Esophagus muscularis mucosa (tissue), 4 donors: ENCODE results near the gene IPCEF1.

Source experiments
- EP300 ChIP-seq: sonication (generic); formaldehyde crosslinking; IDR thresholded peaks from one replicate; pipeline ENCODE4 v1.6.1; 2017; ENCODE audit warnings: antibody characterized with exemption
- POLR2A ChIP-seq: fragments of 450-650 bp; IDR thresholded peaks from one replicate; pipeline ENCODE4 v1.6.1; 2017; ENCODE audit warnings: antibody characterized with exemption, moderate library complexity, mild to moderate bottlenecking, low read depth
- POLR2AphosphoS5 ChIP-seq, 2 donors: sonication (generic); formaldehyde crosslinking; IDR thresholded peaks; one replicate each; pipeline ENCODE4 v1.6.1; 2017; ENCODE audit warnings: antibody characterized with exemption in 2 of 2
- TF ChIP-seq, protein P1 (sequence below), 3 experiments: fragments of 200-600 bp in 2 of 3; fragments of 450-650 bp in 1 of 3; sonication (generic) in 2 of 3; IDR thresholded peaks; one replicate each; pipeline ENCODE4 v1.5.1; 2017 to 2019; ENCODE audit warnings: antibody characterized with exemption in 3 of 3, mild to moderate bottlenecking in 2 of 3, moderate library complexity in 1 of 3

DNA sequence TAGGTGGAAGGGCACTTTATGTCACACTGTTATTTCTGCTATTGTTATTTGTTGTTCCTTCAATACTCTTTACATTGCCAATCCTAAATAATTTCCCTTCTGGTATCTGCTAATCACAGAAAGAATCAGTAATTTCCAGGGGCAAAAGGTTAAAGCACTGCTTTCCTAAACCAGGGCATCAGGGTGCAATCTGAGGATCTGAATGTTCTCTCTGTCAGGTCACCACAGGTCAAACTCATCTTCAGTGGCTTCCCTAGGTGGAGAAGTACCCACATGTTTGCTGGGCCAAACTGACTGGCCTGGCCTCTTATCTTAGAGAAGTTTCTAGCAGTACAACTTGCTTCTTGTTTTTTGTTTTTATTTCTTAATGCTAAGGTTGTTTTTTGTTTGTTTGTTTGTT, 198.9 kb downstream of the IPCEF1 start:
- TF ChIP-seq, protein P1, sequence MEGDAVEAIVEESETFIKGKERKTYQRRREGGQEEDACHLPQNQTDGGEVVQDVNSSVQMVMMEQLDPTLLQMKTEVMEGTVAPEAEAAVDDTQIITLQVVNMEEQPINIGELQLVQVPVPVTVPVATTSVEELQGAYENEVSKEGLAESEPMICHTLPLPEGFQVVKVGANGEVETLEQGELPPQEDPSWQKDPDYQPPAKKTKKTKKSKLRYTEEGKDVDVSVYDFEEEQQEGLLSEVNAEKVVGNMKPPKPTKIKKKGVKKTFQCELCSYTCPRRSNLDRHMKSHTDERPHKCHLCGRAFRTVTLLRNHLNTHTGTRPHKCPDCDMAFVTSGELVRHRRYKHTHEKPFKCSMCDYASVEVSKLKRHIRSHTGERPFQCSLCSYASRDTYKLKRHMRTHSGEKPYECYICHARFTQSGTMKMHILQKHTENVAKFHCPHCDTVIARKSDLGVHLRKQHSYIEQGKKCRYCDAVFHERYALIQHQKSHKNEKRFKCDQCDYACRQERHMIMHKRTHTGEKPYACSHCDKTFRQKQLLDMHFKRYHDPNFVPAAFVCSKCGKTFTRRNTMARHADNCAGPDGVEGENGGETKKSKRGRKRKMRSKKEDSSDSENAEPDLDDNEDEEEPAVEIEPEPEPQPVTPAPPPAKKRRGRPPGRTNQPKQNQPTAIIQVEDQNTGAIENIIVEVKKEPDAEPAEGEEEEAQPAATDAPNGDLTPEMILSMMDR (IDR thresholded peaks at IDR 0.05), result no peak
- TF ChIP-seq EP300 (no peak), POLR2A (no peak), POLR2AphosphoS5 (IDR thresholded peaks at IDR 0.05) (no peak)
